ENCODE measurements around the gene GOLGA3. TPM values are rescaled to one million over a fixed set of nuclear protein-coding genes. Genes with fewer than 3 reads are reported as not detected.
"Not testable (repeated sequence)": the region's sequence is repeated elsewhere in the genome, so short reads cannot be mapped to it uniquely, and the experiment has no call there.

The GOLGA3 gene
- total RNA-seq, 1 experiment from 2014 or later, result 94.9 TPM

- H3K4me1 Mint-ChIP-seq (ENCODE audit: insufficient read depth, unreplicated experiment), result no peaks in the 10 kb centered on the region
These were observed 32.8 kb downstream of the GOLGA3 start for GRCh38 chr12:132795847-132796246.

GRCh38 chr12:132791940-132792339, 36.7 kb downstream of the GOLGA3 start:
- H3K9me3 Mint-ChIP-seq (ENCODE audit: unreplicated experiment); H3K4me1 Mint-ChIP-seq (ENCODE audit: insufficient read depth, unreplicated experiment); H3K27ac Mint-ChIP-seq (ENCODE audit: low read depth, unreplicated experiment); POLR2A ChIA-PET; H3K4me3 Mint-ChIP-seq (ENCODE audit: unreplicated experiment); BruUV-seq (replicated peaks); intact Hi-C loops (cut with micrococcal nuclease); H3K27me3 Mint-ChIP-seq (ENCODE audit: insufficient read depth, unreplicated experiment); DNase-seq (ENCODE audit: unreplicated experiment): not testable (repeated sequence)
- CTCF ChIA-PET, result interaction anchor here (0.7 kb wide), 1 partner anchor 24 kb away, joined by 3 read pairs; no protein-coding TSS in a partner anchor
- peaks cover 80% of the 10 kb centered on the region for H3K36me3 Mint-ChIP-seq (ENCODE audit: insufficient read depth, unreplicated experiment)

More at GRCh38 chr12:132795847-132796246, 32.8 kb downstream of the GOLGA3 start:
- H3K4me3 Mint-ChIP-seq (ENCODE audit: unreplicated experiment), result no peak overlapping the region
- no peak overlapping the region for H3K27ac Mint-ChIP-seq (ENCODE audit: low read depth, unreplicated experiment)
- peaks cover 80% of the 10 kb centered on the region for H3K36me3 Mint-ChIP-seq (ENCODE audit: insufficient read depth, unreplicated experiment)
- H3K9me3 Mint-ChIP-seq (ENCODE audit: unreplicated experiment), result no peaks in the 10 kb centered on the region
- intact Hi-C loops (cut with micrococcal nuclease), result no loop called here
- no peaks in the 10 kb centered on the region for H3K27me3 Mint-ChIP-seq (ENCODE audit: insufficient read depth, unreplicated experiment)
- CTCF ChIA-PET, result interaction anchor here (1.0 kb wide), 1 partner anchor 12 kb away, joined by 3 read pairs; no protein-coding TSS in a partner anchor
- TF ChIP-seq, protein P1, sequence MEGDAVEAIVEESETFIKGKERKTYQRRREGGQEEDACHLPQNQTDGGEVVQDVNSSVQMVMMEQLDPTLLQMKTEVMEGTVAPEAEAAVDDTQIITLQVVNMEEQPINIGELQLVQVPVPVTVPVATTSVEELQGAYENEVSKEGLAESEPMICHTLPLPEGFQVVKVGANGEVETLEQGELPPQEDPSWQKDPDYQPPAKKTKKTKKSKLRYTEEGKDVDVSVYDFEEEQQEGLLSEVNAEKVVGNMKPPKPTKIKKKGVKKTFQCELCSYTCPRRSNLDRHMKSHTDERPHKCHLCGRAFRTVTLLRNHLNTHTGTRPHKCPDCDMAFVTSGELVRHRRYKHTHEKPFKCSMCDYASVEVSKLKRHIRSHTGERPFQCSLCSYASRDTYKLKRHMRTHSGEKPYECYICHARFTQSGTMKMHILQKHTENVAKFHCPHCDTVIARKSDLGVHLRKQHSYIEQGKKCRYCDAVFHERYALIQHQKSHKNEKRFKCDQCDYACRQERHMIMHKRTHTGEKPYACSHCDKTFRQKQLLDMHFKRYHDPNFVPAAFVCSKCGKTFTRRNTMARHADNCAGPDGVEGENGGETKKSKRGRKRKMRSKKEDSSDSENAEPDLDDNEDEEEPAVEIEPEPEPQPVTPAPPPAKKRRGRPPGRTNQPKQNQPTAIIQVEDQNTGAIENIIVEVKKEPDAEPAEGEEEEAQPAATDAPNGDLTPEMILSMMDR (IDR thresholded peaks at IDR 0.05; ENCODE audit: unreplicated experiment), result no peak
- TSS peak; percentile 49 for BruUV-seq (replicated peaks)
- DNase-seq (ENCODE audit: unreplicated experiment), result no peak
- POLR2A ChIA-PET, result no interaction called here

GRCh38 chr12:132789099-132789471, 39.6 kb downstream of the GOLGA3 start:
- no TSS peak for BruUV-seq (replicated peaks)
- Mint-ChIP-seq H3K4me3 (ENCODE audit: unreplicated experiment) (no peak overlapping the region), H3K4me1 (ENCODE audit: insufficient read depth, unreplicated experiment) (no peaks in the 10 kb centered on the region), H3K27ac (ENCODE audit: low read depth, unreplicated experiment) (no peak overlapping the region), H3K36me3 (ENCODE audit: insufficient read depth, unreplicated experiment) (peaks cover 80% of the 10 kb centered on the region), H3K27me3 (ENCODE audit: insufficient read depth, unreplicated experiment) (no peaks in the 10 kb centered on the region), H3K9me3 (ENCODE audit: unreplicated experiment) (no peaks in the 10 kb centered on the region)
- intact Hi-C loops (cut with micrococcal nuclease), result no loop called here
- ChIA-PET CTCF (no interaction called here), POLR2A (no interaction called here)
- TF ChIP-seq, protein P1 (IDR thresholded peaks at IDR 0.05; ENCODE audit: unreplicated experiment), result no peak
- DNase-seq (ENCODE audit: unreplicated experiment), result no peak

DNA sequence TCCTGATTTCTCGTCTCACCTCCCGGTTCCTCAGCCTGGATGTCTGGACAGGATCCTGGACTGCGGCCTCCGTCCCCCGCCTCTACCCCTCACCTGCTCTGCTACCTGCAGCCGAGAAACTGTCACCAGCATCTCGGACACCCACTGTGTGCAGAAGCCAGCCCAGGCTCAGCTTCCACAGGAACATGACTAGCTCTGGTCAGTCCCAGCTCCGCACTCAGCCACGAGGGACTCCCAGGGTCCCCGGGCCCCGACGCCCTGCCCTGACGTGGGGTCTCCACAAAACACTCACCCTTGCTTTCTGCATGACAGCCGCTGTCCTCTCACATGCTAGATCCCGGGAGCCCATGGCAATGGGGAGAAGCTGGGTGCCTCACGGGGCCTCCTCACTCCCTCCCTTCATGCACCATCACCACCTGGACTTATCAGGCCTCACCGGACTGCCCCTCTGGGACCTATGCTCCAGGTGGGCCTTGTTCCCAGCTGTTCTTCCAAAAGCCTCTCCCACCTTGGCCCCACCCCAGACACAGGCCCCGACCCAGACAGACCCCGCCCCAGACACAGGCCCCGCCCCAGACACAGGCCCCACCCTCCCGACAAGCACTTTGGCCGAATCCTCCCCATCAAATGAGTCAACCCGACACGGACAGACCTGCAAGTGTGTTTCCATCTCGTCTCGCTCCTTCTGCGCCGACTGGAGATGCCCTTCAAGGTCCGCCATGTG, 40.1 kb downstream of the GOLGA3 start:
- Mint-ChIP-seq H3K9me3 (ENCODE audit: unreplicated experiment) (no peaks in the 10 kb centered on the region), H3K4me1 (ENCODE audit: insufficient read depth, unreplicated experiment) (no peaks in the 10 kb centered on the region), H3K27ac (ENCODE audit: low read depth, unreplicated experiment) (no peak overlapping the region), H3K4me3 (ENCODE audit: unreplicated experiment) (no peak overlapping the region), H3K36me3 (ENCODE audit: insufficient read depth, unreplicated experiment) (peaks cover 80% of the 10 kb centered on the region), H3K27me3 (ENCODE audit: insufficient read depth, unreplicated experiment) (no peaks in the 10 kb centered on the region)
- TF ChIP-seq, protein P1 (IDR thresholded peaks at IDR 0.05; ENCODE audit: unreplicated experiment), result no peak
- POLR2A ChIA-PET, result no interaction called here
- intact Hi-C loops (cut with micrococcal nuclease), result no loop called here
- no TSS peak for BruUV-seq (replicated peaks)
- CTCF ChIA-PET, result no interaction called here
- DNase-seq (ENCODE audit: unreplicated experiment), result no peak

Data from MCF 10A (cell line).